A673 (cell line): ENCODE results near the gene ZNF541. TPM values are rescaled to one million over a fixed set of nuclear protein-coding genes. Genes with fewer than 3 reads are reported as not detected.
A peak's percentile ranks its signal among the peaks of the same experiment; 100 is the strongest.

ENCODE experiments used
- Bru-seq: library from RNA; stranded (reverse); fragments of 400-500 nt; gene quantifications from one replicate; lab custom pipeline; 2021; lab: Mats Ljungman, UMichigan
- BruChase-seq, 2 experiments: library from RNA; stranded (reverse); fragments of 400-500 nt; gene quantifications; one replicate each; lab custom pipeline; 2021; lab: Mats Ljungman, UMichigan
- BruUV-seq: library from RNA; stranded (reverse); fragments of 400-500 nt; replicated peaks from 2 replicates; lab custom pipeline; 2021; lab: Mats Ljungman, UMichigan
- CTCF ChIA-PET: fragments of 300-600 bp; sonication (Branson Sonifier 250); formaldehyde crosslinking; loops from one replicate; lab custom pipeline; 2022; ENCODE audit warnings: antibody characterized with exemption; lab: Charles Lee
- POLR2A ChIA-PET: fragments of 300-600 bp; sonication (Branson Sonifier 250); formaldehyde crosslinking; loops from one replicate; lab custom pipeline; 2022; ENCODE audit warnings: antibody characterized with exemption; ENCODE audit not compliant: low non-redundant PET; lab: Charles Lee
- DNase-seq: peaks from one replicate; pipeline ENCODE4 v3.0.0-alpha.2; 2015; ENCODE audit warnings: low spot score
- H3K27ac ChIP-seq: fragments of 200-600 bp; sonication (generic); 2 replicates; pipeline ENCODE4 v1.5.1; 2016; ENCODE audit warnings: mixed run types, low read depth, mild to moderate bottlenecking, mixed read lengths, antibody characterized with exemption, low read length; ENCODE audit not compliant: poor library complexity, severe bottlenecking
- H3K27me3 ChIP-seq: fragments of 200-600 bp; sonication (generic); replicated peaks from 2 replicates; pipeline ENCODE4 v1.6.1; 2017; ENCODE audit warnings: mixed run types, low read depth, mild to moderate bottlenecking, mixed read lengths, antibody characterized with exemption, low read length; ENCODE audit not compliant: insufficient read depth, poor library complexity
- H3K36me3 ChIP-seq: fragments of 200-600 bp; sonication (generic); 2 replicates; pipeline ENCODE4 v1.6.1; 2016; ENCODE audit warnings: mixed run types, mild to moderate bottlenecking, mixed read lengths, antibody characterized with exemption, low read length; ENCODE audit not compliant: insufficient read depth, poor library complexity, severe bottlenecking
- H3K4me1 ChIP-seq: fragments of 200-600 bp; sonication (generic); 2 replicates; pipeline ENCODE4 v1.6.1; 2017; ENCODE audit warnings: mixed run types, mild to moderate bottlenecking, mixed read lengths, antibody characterized with exemption, low read length; ENCODE audit not compliant: insufficient read depth, poor library complexity, severe bottlenecking
- H3K4me3 ChIP-seq: fragments of 200-600 bp; sonication (generic); 2 replicates; pipeline ENCODE4 v1.5.1; 2016; ENCODE audit warnings: low read depth, mixed run types, mild to moderate bottlenecking, mixed read lengths, low read length; ENCODE audit not compliant: poor library complexity, severe bottlenecking
- H3K9me3 ChIP-seq: fragments of 200-600 bp; sonication (generic); 2 replicates; pipeline ENCODE4 v1.6.1; 2016; ENCODE audit warnings: mixed run types, low read depth, mild to moderate bottlenecking, mixed read lengths, antibody characterized with exemption, low read length; ENCODE audit not compliant: poor library complexity, severe bottlenecking
- CTCF ChIP-seq: fragments of 300-800, 200-600 bp; sonication (generic); conservative IDR thresholded peaks from 2 replicates; pipeline ENCODE4 v1.5.1; 2017; ENCODE audit warnings: low read depth, mild to moderate bottlenecking, antibody characterized with exemption, low read length, moderate library complexity, mixed read lengths
- EZH2 ChIP-seq: fragments of 200-600 bp; sonication (generic); IDR thresholded peaks from 2 replicates; pipeline ENCODE4 v1.6.1; 2017; ENCODE audit warnings: borderline replicate concordance, low read depth, mild to moderate bottlenecking, mixed read lengths, antibody characterized with exemption, low read length; ENCODE audit not compliant: poor library complexity, severe bottlenecking
- intact Hi-C: fragments of 100-400 bp; cut with micrococcal nuclease; formaldehyde crosslinking; loops from one replicate; pipeline ENCODE4 v1.10.0; 2022; ENCODE audit not compliant: unreplicated experiment
- long read RNA-seq: library from polyadenylated mRNA; stranded (forward); transcript quantifications from one replicate; pipeline ENCODE4 v2.0.0, GENCODE V29; 2022
- total RNA-seq: library from RNA; stranded (reverse); gene quantifications from 2 replicates; pipeline ENCODE4 v1.2.3, GENCODE V29; 2021

ZNF541 gene, protein sequence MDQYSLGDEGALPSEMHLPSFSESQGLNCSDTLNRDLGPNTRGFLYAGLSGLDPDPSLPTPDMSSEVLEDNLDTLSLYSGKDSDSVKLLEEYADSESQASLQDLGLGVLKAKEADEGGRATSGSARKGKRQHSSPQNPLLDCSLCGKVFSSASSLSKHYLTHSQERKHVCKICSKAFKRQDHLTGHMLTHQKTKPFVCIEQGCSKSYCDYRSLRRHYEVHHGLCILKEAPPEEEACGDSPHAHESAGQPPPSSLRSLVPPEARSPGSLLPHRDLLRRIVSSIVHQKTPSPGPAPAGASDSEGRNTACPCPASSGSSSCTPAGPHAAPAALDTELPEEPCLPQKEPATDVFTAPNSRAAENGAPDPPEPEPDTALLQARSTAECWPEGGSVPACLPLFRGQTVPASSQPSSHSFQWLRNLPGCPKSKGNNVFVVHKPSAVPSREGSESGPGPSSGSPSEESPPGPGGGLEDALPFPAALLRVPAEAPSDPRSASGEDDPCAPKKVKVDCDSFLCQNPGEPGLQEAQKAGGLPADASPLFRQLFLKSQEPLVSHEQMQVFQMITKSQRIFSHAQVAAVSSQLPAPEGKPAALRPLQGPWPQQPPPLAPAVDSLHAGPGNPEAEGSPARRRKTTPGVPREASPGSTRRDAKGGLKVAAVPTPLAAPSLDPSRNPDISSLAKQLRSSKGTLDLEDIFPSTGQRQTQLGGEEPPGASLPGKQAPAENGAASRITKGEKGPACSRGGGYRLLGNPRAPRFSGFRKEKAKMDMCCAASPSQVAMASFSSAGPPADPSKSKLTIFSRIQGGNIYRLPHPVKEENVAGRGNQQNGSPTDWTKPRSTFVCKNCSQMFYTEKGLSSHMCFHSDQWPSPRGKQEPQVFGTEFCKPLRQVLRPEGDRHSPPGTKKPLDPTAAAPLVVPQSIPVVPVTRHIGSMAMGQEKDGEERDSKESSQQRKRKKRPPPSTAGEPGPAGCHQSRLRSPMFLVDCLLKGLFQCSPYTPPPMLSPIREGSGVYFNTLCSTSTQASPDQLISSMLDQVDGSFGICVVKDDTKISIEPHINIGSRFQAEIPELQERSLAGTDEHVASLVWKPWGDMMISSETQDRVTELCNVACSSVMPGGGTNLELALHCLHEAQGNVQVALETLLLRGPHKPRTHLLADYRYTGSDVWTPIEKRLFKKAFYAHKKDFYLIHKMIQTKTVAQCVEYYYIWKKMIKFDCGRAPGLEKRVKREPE (N-terminal part only)
- total RNA-seq, result not detected in 2 replicates
- Bru-seq, nascent RNA, result not detected
- BruChase-seq, experiment 1, labeled RNA remaining after a 2-hour chase, result not detected
- not detected for BruChase-seq, experiment 2, labeled RNA remaining after a 6-hour chase
- long read RNA-seq, result 0 reads

DNA sequence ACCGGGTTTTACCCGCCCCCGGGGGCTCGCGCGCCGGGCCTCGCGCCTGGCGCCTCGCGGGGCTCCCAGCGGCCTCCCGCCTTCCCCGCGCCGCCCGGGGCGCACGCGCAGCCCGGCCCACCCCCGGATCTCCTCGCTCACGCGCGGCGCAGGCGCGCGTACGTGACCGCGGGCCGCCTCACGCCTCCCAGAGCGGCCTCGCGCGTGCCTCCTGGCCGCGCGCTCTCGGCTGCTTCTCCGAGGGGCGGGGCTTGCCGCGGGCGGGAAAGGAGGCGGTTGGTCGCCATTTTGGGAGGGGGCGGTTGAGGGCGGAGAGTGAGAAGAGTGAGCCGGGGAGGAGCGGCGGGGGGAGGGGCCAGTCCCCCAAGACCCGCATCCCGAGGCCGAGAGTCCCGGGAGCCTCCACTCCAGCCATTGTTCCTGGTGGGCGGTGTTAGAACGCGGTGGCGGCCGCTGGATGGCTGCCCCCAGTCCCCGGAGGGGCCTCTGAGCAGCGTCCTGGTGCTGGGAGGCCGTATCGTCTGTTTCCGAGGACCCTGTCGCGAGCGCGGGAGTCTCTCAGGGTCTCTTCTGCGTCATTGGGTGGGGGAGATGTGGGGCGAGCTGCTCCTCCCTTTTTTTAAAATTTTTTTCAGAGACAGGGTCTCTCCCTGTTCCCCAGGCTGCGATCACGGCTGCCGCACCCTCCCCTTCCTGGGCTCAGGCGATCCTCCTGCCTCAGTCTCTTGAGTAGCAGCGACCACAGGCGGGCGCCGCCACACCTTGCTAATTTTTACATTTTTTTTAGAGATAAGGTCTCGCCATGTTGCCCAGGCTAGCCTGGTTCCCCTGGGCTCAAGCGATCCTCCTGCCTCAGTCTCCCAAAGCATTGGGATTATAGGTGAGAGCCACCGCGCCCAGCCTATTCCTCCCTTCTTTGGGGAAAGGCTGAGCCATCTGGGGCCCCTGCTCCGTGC, at the start of gene ZNF541:
Gene ZNF541 (minus strand): TSS at position 78 of the 956 bp plus-strand sequence. CDS start 17,292 bp downstream, outside the sequence.
- Histone ChIP-seq H3K27ac (no peak within 1 kb of the TSS), H3K4me3 (no peak within 1 kb of the TSS), H3K27me3 (no peaks in the 10 kb centered on the region), H3K36me3 (no peaks in the 10 kb centered on the region), H3K9me3 (no peaks in the 10 kb centered on the region), H3K4me1 (no peaks in the 10 kb centered on the region)
- no peak for TF ChIP-seq CTCF
- no peak for TF ChIP-seq EZH2
- peak; percentile 11 for DNase-seq
- intact Hi-C loops, result no loop called here
- ChIA-PET CTCF (interaction anchor here (1.1 kb wide), 1 partner anchor 136 kb away, joined by 3 read pairs; no protein-coding TSS in a partner anchor), POLR2A (no interaction called here)
- BruUV-seq, result no TSS peak

- POLR2A ChIA-PET, result interaction anchor here (0.5 kb wide), 1 partner anchor 518 kb away, joined by 3 read pairs; no protein-coding TSS in a partner anchor
- TF ChIP-seq CTCF (no peak), EZH2 (no peak)
- no peak overlapping the region for H3K27ac ChIP-seq
- H3K27me3 ChIP-seq, result no peaks in the 10 kb centered on the region
- H3K9me3 ChIP-seq, result no peaks in the 10 kb centered on the region
- no peaks in the 10 kb centered on the region for H3K36me3 ChIP-seq
- intact Hi-C loops, result no loop called here
- no peak for DNase-seq
- H3K4me1 ChIP-seq, result no peaks in the 10 kb centered on the region
- CTCF ChIA-PET, result no interaction called here
- no peak overlapping the region for H3K4me3 ChIP-seq
- BruUV-seq, result no TSS peak
Observed at GRCh38 chr19:47619763-47620162, 46.8 kb upstream of the ZNF541 start.
